Right cardiac atrium (tissue), 5 donors: ENCODE measurements around the gene OXER1. TPM values are rescaled to one million over a fixed set of nuclear protein-coding genes. Genes with fewer than 3 reads are reported as not detected.
A peak's percentile ranks its signal among the peaks of the same experiment; 100 is the strongest.

Experiments used
- ATAC-seq, 2 donors: fragments of 200-7000 bp; cut with Tn5 transposase; one replicate each; pipeline versions ENCODE4 v1.8.0 to v1.9.1; 2020; ENCODE audit warnings: moderate library complexity in 2 of 2, mild to moderate bottlenecking in 1 of 2
- DNase-seq, 3 donors: peaks; one replicate each; pipeline ENCODE4 v3.0.0-alpha.2; 2020
- H3K27ac ChIP-seq: one replicate; pipeline ENCODE4 v1.5.1; 2013; ENCODE audit warnings: mild to moderate bottlenecking, low read length, control low read depth, moderate library complexity
- H3K27me3 ChIP-seq: one replicate; pipeline ENCODE4 v1.6.1; 2013; ENCODE audit not compliant: control insufficient read depth, insufficient read depth
- H3K4me1 ChIP-seq: one replicate; pipeline ENCODE4 v1.6.1; 2013; ENCODE audit warnings: low read length; ENCODE audit not compliant: control insufficient read depth, insufficient read depth
- H3K4me3 ChIP-seq: one replicate; pipeline ENCODE4 v1.5.1; 2013; ENCODE audit warnings: low read length, control low read depth
- H3K9me3 ChIP-seq: one replicate; pipeline ENCODE4 v1.6.1; 2013; ENCODE audit warnings: low read length; ENCODE audit not compliant: control insufficient read depth
- WGBS: extraction: QIAGEN DNeasy Blood & Tissue Kit; methylation state at CpG from one replicate; pipeline ENCODE4 v1.1.7; 2013; 5-methylcytosine and 5-hydroxymethylcytosine counted together
- intact Hi-C, 4 donors: fragments of 100-400 bp; cut with DNase I; formaldehyde crosslinking; loops; one replicate each; pipeline versions ENCODE4 v1.11.0 to v1.14.0; 2022 to 2023
- long read RNA-seq, 4 donors: library from polyadenylated mRNA; unstranded; transcript quantifications; one replicate each; pipeline ENCODE4 v2.0.0, GENCODE V29; 2020 to 2021
- polyA plus RNA-seq: library from polyadenylated mRNA; stranded (reverse); fragments of 200-250 nt; gene quantifications from one replicate; pipeline ENCODE4 v1.2.3, GENCODE V29; 2013
- total RNA-seq, 4 donors: library from RNA; stranded (reverse); fragmentation: NEBNext Ultra II Directional; extraction: Animal tissue kit (Norgen Biotek cat#: 25700); gene quantifications; one replicate each; pipeline ENCODE4 v1.2.1, GENCODE V29; 2021
- donor health status: healthy with polysubstance abuse.
- donor health status: DM: no; HTN: yes; CAD: no.
- donor health status: DM: no; HTN: no; CAD: no.
- donor health status: DM: no; HTN: yes; CAD: no; lungs with severe emphysema.
- donor health status: DM: yes; HTN: yes; CAD: no.

The OXER1 gene
- 1 to 10 TPM in 1 of 4 donors, under 1 TPM in 3; 0.66 to 1.6 (median 0.83) TPM for total RNA-seq
- polyA plus RNA-seq, result 0.68 TPM
- long read RNA-seq, donor 1, partial matches to known transcripts, result 0 of 2 reads
- long read RNA-seq, donor 1, other reads (novel, unspliced or antisense), result 0 of 2 reads
- long read RNA-seq, donor 2, partial matches to known transcripts, result 0 of 1 reads
- long read RNA-seq, donor 2, other reads (novel, unspliced or antisense), result 0 of 1 reads
- long read RNA-seq, donor 3, result 0 reads
- long read RNA-seq, donor 4, result 0 reads

DNA sequence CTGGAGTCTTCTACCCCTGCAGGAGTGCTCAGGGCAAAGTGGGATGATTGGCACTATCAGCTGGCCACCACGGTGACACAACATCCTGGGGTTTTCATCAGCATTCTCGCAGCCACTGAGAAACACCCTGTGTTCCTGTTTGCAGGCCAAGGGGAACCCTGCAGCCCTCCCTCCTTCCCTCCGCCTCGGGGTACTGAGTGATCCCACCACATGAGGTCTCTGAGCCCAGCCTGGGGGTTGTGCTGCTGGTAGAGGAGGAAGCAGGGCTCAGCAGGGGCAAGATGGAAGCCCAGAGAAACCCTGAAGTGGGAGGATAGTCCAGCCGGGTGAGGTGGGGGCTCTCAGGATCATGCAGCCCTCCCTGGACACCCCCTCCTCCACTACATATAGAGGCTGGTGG, at the start of gene OXER1:
Gene OXER1, minus strand, starts transcription at position 40 of the 400 bp plus-strand sequence. CDS start 73 bp downstream, outside the sequence.
- WGBS, result 53% methylated on average over 5 of the region's 5 CpGs
- DNase-seq (peak in 1 of 3 donors; percentile 35), ATAC-seq (no peak)
- Histone ChIP-seq H3K4me1 (no peaks in the 10 kb centered on the region), H3K9me3 (no peaks in the 10 kb centered on the region), H3K27ac (no peak within 1 kb of the TSS), H3K27me3 (no peaks in the 10 kb centered on the region), H3K4me3 (no peak within 1 kb of the TSS)
- intact Hi-C loops, result no loop called here

- WGBS, result 40% methylated on average over 1 of the region's 1 CpG
- H3K27ac ChIP-seq, result no peak overlapping the region
These were observed 49.1 kb upstream of the OXER1 start for GRCh38 chr2:42812899-42813479.

DNA sequence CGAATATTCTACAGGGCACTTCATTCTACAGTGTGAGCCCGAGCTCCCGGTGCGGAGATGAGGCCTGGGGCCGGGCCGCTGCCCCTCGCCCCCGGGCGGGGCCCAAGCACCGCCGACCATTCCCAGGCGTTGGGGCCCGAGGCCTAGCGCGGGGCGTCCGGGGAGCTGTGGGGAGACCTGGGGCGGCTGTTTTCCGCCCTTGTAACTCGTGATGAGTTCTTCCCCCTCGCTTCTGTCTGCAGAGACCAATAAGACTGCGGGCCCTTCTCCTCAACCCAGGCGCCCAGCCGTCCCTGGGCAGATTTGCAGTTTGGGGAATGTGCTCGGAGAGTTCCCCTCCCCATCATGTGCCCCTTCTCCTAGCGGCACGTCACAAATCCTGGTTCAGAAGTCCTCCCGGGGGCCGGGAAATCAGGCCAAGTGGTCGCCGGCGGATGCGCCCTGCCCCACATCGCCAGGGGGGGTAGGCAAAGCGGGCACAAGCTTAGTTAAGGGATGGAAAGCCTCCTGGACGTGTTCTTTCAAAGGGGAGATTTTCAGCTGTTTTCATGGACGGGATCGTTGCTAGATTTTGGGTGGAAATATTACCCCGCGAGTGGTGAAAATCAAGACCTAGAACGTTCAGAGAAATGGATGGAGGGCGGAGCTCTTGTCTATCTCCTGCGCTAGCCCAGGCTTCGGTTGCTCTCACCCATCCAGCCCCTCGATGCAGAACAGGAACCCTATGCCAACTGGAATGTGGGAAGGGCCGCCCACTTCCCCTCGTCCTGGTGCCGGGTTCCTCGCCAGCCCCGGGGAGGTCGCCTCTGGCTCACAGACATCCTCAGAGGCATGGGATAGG, 47.3 kb upstream of the OXER1 start:
- Histone ChIP-seq H3K27ac (peak overlapping the region; percentile 93), H3K4me1 (peaks cover 4% of the 10 kb centered on the region), H3K4me3 (peak overlapping the region; percentile 60), H3K9me3 (no peaks in the 10 kb centered on the region), H3K27me3 (no peaks in the 10 kb centered on the region)
- intact Hi-C loops, result no loop called here
- DNase-seq, result peak; percentile 72 to 87 (median 86)
- 1% methylated on average over 51 of the region's 51 CpGs for WGBS
- ATAC-seq, result peak; percentile 14 to 45

More at GRCh38 chr2:42812899-42813479, 49.1 kb upstream of the OXER1 start:
- no peak overlapping the region for H3K4me3 ChIP-seq
- intact Hi-C loops, result no loop called here
- H3K4me1 ChIP-seq, result peaks cover 4% of the 10 kb centered on the region
- H3K9me3 ChIP-seq, result no peaks in the 10 kb centered on the region
- ATAC-seq (no peak), DNase-seq (no peak)
- no peaks in the 10 kb centered on the region for H3K27me3 ChIP-seq

GRCh38 chr2:42810121-42810970, 46.4 kb upstream of the OXER1 start:
- Histone ChIP-seq H3K27me3 (no peaks in the 10 kb centered on the region), H3K27ac (peak overlapping the region; percentile 93), H3K9me3 (no peaks in the 10 kb centered on the region), H3K4me3 (peak overlapping the region; percentile 60), H3K4me1 (peaks cover 4% of the 10 kb centered on the region)
- peak; percentile 93 to 94 for ATAC-seq
- intact Hi-C loops, result no loop called here
- DNase-seq, result peak; percentile 94 to 98 (median 97)
- under 1% methylated on average over 83 of the region's 83 CpGs for WGBS

GRCh38 chr2:42809819-42810120, 45.8 kb upstream of the OXER1 start:
- intact Hi-C loops, result no loop called here
- H3K9me3 ChIP-seq, result no peaks in the 10 kb centered on the region
- peak; percentile 90 to 96 (median 95) for DNase-seq
- no peaks in the 10 kb centered on the region for H3K27me3 ChIP-seq
- peak overlapping the region; percentile 43 for H3K4me3 ChIP-seq
- peak; percentile 60 to 77 for ATAC-seq
- peak overlapping the region; percentile 95 for H3K27ac ChIP-seq
- H3K4me1 ChIP-seq, result peaks cover 4% of the 10 kb centered on the region
- under 1% methylated on average over 35 of the region's 35 CpGs for WGBS

DNA sequence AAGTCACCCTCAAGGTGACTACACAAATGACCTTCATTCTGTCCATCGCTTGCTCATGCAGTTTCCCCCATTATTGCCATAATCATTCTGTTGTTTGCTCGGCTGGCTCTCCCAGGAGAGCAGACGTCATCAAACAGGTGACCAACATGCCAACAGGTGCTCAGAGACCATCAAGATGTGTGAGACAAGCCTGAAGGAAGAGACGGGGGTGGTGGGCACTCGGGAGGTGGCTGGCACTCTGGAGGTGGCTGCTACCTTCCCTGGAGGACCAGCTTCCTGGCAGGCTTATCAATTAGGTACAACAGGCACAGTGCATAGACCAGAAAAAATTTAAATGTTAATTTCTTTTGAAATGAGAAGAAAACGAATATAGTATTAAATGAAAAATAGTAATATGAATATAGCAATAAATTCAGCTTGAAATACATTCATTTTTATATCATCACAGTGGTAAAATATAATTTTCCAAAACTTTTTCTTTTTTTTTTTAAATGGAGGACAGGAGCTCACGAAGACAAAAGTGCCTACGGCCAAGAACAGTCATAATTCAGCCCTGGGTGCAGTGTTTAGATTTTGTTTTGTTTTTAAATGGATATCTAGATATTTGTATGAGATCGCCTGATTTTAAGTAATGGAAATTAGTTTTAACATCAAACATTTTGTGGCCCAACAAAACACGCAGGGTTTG, 45.3 kb upstream of the OXER1 start:
- H3K4me3 ChIP-seq, result peak overlapping the region; percentile 43
- intact Hi-C loops, result no loop called here
- H3K27me3 ChIP-seq, result no peaks in the 10 kb centered on the region
- H3K4me1 ChIP-seq, result peaks cover 4% of the 10 kb centered on the region
- no peaks in the 10 kb centered on the region for H3K9me3 ChIP-seq
- H3K27ac ChIP-seq, result peak overlapping the region; percentile 95
- WGBS, result 37% methylated on average over 10 of the region's 10 CpGs
- ATAC-seq, result no peak
- no peak for DNase-seq

GRCh38 chr2:42808301-42808700, 44.4 kb upstream of the OXER1 start:
- Histone ChIP-seq H3K4me1 (peaks cover 4% of the 10 kb centered on the region), H3K27me3 (no peaks in the 10 kb centered on the region), H3K9me3 (no peaks in the 10 kb centered on the region), H3K4me3 (no peak overlapping the region), H3K27ac (no peak overlapping the region)
- intact Hi-C loops, result no loop called here
- 94% methylated on average over 5 of the region's 5 CpGs for WGBS
- DNase-seq (no peak), ATAC-seq (no peak)

- intact Hi-C loops, result no loop called here
- ATAC-seq, result no peak
- no peak overlapping the region for H3K4me3 ChIP-seq
These were observed 42.9 kb upstream of the OXER1 start for GRCh38 chr2:42806786-42807185.

DNA sequence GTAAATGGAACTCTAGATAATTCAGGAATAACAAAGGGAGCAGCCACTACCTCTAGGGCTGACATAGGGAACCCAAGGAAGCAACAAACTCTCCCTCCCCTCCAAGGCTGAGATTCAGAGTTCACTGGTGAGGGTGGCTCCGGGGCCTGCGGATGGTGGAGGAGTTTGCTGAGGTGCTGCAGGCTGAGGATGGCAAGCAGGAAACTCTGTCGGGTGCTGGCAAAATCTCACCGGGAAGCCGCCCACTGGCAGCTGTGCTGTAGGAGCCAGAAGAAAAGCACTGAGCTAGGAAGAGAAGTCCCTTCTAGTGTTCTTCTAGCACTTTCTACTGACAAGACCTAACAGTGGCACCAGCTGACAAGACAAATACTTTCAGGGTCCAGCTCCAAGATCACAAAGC, 41.0 kb upstream of the OXER1 start:
- Histone ChIP-seq H3K27me3 (no peaks in the 10 kb centered on the region), H3K9me3 (no peaks in the 10 kb centered on the region), H3K27ac (no peak overlapping the region), H3K4me3 (no peak overlapping the region), H3K4me1 (peaks cover 7% of the 10 kb centered on the region)
- no peak for ATAC-seq
- intact Hi-C loops, result no loop called here
- no peak for DNase-seq
- 71% methylated on average over 5 of the region's 5 CpGs for WGBS

More at GRCh38 chr2:42806786-42807185, 42.9 kb upstream of the OXER1 start:
- no peak for DNase-seq
- H3K9me3 ChIP-seq, result no peaks in the 10 kb centered on the region
- no peaks in the 10 kb centered on the region for H3K27me3 ChIP-seq
- no peak overlapping the region for H3K27ac ChIP-seq
- peaks cover 4% of the 10 kb centered on the region for H3K4me1 ChIP-seq
- WGBS, result 88% methylated on average over 6 of the region's 6 CpGs

DNA sequence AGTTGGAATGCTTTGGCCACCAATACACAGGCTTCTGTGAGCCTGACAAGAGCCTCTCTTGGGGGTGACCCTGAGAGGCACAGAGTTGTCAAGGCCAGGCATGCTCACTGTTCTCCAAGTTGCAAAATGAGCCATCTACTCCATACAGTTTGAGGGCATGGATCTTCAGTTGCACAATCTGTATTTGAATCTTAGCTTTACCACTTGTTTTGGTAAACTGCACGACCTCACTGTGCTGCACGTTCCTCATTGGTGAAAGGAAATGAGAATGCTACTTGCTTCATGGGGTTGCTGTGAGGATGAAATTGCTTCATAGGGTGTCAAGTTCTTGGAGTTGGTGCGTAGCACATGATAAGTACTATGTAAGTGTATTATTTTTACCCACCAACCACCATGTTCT, 40.4 kb upstream of the OXER1 start:
- peaks cover 7% of the 10 kb centered on the region for H3K4me1 ChIP-seq
- no peaks in the 10 kb centered on the region for H3K9me3 ChIP-seq
- H3K4me3 ChIP-seq, result no peak overlapping the region
- DNase-seq (no peak), ATAC-seq (no peak)
- no peaks in the 10 kb centered on the region for H3K27me3 ChIP-seq
- WGBS, result 66% methylated on average over 3 of the region's 3 CpGs
- intact Hi-C loops, result no loop called here
- H3K27ac ChIP-seq, result no peak overlapping the region
